GM12878 (cell line): ENCODE measurements around the gene SPINK8. TPM values are rescaled to one million over a fixed set of nuclear protein-coding genes. Genes with fewer than 3 reads are reported as not detected.

Experiments
- ASH2L ChIP-seq: fragments of 300-600, 200-600 bp; sonication (generic); IDR thresholded peaks from 2 replicates; pipeline ENCODE4 v1.6.1; 2017; ENCODE audit warnings: low read depth, mild to moderate bottlenecking, borderline replicate concordance
- BCL11A ChIP-seq: IDR thresholded peaks from 2 replicates; pipeline ENCODE4 v1.6.1; 2011; ENCODE audit warnings: low read depth, low read length
- CUX1 ChIP-seq: IDR thresholded peaks from 2 replicates; pipeline ENCODE4 v1.6.1; 2012; ENCODE audit warnings: improper control_type of control experiment, low read depth, low read length; ENCODE audit not compliant: insufficient replicate concordance
- GATAD2B ChIP-seq: fragments of 450-650 bp; conservative IDR thresholded peaks from 2 replicates; pipeline ENCODE4 v1.6.1; 2017; ENCODE audit warnings: low read depth, mild to moderate bottlenecking, moderate library complexity
- NFXL1 ChIP-seq: fragments of 450-650 bp; IDR thresholded peaks from 2 replicates; pipeline ENCODE4 v1.6.1; 2017; ENCODE audit warnings: antibody characterized with exemption, mild to moderate bottlenecking, borderline replicate concordance
- TBL1XR1 ChIP-seq: IDR thresholded peaks from 2 replicates; pipeline ENCODE4 v1.6.1; 2012; ENCODE audit warnings: low read depth, low read length, improper control_type of control experiment
- ZBTB11 ChIP-seq: fragments of 450-650 bp; formaldehyde crosslinking; IDR thresholded peaks from 2 replicates; pipeline ENCODE4 v1.5.0; 2022; ENCODE audit warnings: mild to moderate bottlenecking, missing genetic modification characterization
- ZNF217 ChIP-seq: fragments of 450-650 bp; IDR thresholded peaks from 2 replicates; pipeline ENCODE4 v1.6.1; 2017; ENCODE audit warnings: antibody characterized with exemption, mild to moderate bottlenecking
- polyA plus RNA-seq, 11 experiments: library from polyadenylated mRNA; depleted of rRNA in 4 of 11; unstranded in 6 of 11; stranded (reverse) in 5 of 11; fragments of >200 nt; fragmentation: Nextera tagmentation in 4 of 11; fragmentation: Illumina TruSeq in 1 of 11; extraction: Ambion mirVana in 4 of 11; extraction: Trizol in 1 of 11; gene quantifications; 1 replicate in 1 of 11; 2 replicates in 10 of 11; pipeline versions ENCODE4 v1.2.1 to v1.2.3, GENCODE V29; 2011 to 2016; ENCODE audit warnings: inconsistent platforms in 2 of 11, missing spikeins in 2 of 11, low read depth in 1 of 11
- total RNA-seq, 4 experiments: library from RNA; depleted of rRNA in 3 of 4; stranded (reverse); fragments of >200 nt in 3 of 4; fragmentation: Illumina TruSeq in 1 of 4; extraction: Trizol in 1 of 4; gene quantifications; 2 replicates each; pipeline versions ENCODE4 v1.2.1 to v1.2.3, GENCODE V29; 2013 to 2021
- TF ChIP-seq, protein P1 (sequence below): fragments of 450-650 bp; IDR thresholded peaks from 2 replicates; pipeline ENCODE4 v1.6.1; 2014; ENCODE audit warnings: mild to moderate bottlenecking
- TF ChIP-seq, protein P2 (sequence below): IDR thresholded peaks from 2 replicates; pipeline ENCODE4 v1.6.1; 2012; ENCODE audit warnings: mild to moderate bottlenecking, low read depth, low read length
- TF ChIP-seq, protein P3 (sequence below): IDR thresholded peaks from 2 replicates; pipeline ENCODE4 v1.6.1; 2012; ENCODE audit warnings: low read length, inconsistent platforms

SPINK8 gene
- total and polyA plus RNA-seq, 10 of the 15 experiments (the other 5 are each of a cell fraction or from before 2014, with no cell fraction given), result not detected

DNA sequence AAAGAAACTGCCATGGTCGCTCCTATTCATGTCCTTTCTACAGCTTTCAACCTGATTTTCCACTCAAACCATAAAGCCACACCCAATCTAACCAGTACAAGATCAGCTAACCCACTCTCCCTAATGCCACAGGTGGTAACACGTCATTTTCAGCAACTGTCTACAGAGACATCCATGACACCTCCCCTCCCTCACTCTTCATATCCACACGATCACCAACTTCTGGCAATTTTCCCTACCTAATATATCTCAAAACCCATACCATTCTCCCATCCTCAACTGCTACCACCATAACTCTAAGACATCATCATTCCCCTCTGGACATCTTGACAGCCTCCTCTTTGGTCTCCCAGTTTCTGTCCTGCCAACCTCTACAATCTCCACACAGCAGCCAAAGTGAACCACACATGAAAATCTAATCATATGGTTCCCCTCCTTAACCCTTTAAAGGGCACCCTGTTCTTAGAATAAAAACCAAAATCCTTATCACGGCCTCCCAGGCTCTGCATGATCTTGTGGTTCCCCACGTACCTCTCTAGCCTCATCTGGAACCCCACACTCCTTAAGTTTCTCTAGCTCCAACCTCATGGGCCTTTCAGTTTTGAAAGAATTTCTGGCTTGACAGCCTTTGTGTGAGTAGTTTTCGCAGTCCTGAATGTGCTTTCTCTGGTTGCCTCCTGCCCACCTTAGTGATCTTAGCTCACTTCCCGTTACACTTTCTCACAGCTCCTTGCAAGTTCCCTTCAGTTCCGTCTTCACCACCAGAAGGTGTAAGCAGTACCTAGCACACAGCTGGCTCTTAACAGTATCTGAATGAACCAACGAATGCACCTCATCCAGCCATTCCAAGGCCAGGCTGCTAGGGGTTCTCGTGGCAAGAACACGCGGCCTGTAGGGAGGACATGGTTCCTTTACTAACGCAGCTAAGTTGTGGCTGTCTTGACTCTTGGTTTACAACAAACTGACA is 33.4 kb downstream of the SPINK8 start (continued):
- TF ChIP-seq CUX1 (no peak), TBL1XR1 (no peak), BCL11A (no peak), ASH2L (no peak), GATAD2B (no peak), NFXL1 (no peak), ZBTB11 (CRISPR knock-in tag) (no peak), ZNF217 (no peak)
- TF ChIP-seq, protein P1, sequence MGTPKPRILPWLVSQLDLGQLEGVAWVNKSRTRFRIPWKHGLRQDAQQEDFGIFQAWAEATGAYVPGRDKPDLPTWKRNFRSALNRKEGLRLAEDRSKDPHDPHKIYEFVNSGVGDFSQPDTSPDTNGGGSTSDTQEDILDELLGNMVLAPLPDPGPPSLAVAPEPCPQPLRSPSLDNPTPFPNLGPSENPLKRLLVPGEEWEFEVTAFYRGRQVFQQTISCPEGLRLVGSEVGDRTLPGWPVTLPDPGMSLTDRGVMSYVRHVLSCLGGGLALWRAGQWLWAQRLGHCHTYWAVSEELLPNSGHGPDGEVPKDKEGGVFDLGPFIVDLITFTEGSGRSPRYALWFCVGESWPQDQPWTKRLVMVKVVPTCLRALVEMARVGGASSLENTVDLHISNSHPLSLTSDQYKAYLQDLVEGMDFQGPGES, result no peak
- TF ChIP-seq, protein P2, sequence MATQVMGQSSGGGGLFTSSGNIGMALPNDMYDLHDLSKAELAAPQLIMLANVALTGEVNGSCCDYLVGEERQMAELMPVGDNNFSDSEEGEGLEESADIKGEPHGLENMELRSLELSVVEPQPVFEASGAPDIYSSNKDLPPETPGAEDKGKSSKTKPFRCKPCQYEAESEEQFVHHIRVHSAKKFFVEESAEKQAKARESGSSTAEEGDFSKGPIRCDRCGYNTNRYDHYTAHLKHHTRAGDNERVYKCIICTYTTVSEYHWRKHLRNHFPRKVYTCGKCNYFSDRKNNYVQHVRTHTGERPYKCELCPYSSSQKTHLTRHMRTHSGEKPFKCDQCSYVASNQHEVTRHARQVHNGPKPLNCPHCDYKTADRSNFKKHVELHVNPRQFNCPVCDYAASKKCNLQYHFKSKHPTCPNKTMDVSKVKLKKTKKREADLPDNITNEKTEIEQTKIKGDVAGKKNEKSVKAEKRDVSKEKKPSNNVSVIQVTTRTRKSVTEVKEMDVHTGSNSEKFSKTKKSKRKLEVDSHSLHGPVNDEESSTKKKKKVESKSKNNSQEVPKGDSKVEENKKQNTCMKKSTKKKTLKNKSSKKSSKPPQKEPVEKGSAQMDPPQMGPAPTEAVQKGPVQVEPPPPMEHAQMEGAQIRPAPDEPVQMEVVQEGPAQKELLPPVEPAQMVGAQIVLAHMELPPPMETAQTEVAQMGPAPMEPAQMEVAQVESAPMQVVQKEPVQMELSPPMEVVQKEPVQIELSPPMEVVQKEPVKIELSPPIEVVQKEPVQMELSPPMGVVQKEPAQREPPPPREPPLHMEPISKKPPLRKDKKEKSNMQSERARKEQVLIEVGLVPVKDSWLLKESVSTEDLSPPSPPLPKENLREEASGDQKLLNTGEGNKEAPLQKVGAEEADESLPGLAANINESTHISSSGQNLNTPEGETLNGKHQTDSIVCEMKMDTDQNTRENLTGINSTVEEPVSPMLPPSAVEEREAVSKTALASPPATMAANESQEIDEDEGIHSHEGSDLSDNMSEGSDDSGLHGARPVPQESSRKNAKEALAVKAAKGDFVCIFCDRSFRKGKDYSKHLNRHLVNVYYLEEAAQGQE, result no peak
- TF ChIP-seq, protein P3, sequence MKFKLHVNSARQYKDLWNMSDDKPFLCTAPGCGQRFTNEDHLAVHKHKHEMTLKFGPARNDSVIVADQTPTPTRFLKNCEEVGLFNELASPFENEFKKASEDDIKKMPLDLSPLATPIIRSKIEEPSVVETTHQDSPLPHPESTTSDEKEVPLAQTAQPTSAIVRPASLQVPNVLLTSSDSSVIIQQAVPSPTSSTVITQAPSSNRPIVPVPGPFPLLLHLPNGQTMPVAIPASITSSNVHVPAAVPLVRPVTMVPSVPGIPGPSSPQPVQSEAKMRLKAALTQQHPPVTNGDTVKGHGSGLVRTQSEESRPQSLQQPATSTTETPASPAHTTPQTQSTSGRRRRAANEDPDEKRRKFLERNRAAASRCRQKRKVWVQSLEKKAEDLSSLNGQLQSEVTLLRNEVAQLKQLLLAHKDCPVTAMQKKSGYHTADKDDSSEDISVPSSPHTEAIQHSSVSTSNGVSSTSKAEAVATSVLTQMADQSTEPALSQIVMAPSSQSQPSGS, result no peak
